GM21360 (cell line): ENCODE data around the gene BCAS3.
"Not testable (repeated sequence)": the region's sequence is repeated elsewhere in the genome, so short reads cannot be mapped to it uniquely, and the experiment has no call there.

Experiments used
- ATAC-seq: cut with Tn5 transposase; IDR thresholded peaks from one replicate; pipeline ENCODE4 v1.9.1; 2021; ENCODE audit warnings: mild to moderate bottlenecking, moderate library complexity; ENCODE audit not compliant: unreplicated experiment

BCAS3 gene

DNA sequence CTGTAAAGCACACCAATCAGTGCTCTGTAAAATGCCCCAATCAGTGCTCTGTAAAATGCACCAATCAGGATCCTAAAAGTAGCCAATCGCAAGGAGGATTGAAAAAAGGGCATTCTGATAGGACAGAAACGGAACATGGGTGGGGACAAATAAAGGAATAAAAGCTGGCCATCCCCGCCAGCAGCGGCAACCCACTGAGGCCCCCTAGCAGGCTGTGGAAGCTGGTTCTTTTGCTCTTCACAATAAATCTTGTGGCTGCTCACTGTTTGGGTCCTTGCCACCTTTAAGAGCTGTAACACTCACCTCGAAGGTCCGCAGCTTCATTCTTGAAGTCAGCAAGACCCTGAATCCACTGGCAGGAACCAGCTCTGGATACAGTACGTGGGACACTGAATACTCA lies 559.6 kb downstream of the BCAS3 start:
- ATAC-seq, result no peak

- ATAC-seq, result no peak
Observed at GRCh38 chr17:61238455-61238933, 560.8 kb downstream of the BCAS3 start.

DNA sequence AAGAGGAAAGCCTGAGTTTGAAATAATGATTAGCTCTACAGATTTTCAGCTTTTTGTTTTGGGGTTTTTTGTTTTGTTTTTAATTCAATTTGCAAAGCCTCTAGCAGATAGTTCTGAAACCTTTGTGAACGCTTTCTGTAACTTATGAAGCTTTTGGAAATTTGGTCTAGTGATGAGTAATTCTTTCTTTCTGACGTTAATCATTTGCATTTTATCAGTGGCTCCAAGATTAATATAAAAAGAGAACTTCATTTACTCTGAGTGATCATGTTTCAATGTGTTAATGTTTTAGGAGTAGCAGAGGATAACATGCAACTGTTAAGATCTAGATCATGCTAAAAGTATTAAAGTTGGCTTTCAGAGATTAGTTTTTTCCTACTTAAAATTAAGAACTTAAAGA lies 561.7 kb downstream of the BCAS3 start:
- ATAC-seq, result no peak

- ATAC-seq, result no peak
Observed at GRCh38 chr17:61239953-61240352, 562.3 kb downstream of the BCAS3 start.

GRCh38 chr17:61240851-61241468 lies 563.3 kb downstream of the BCAS3 start:
- no peak for ATAC-seq

GRCh38 chr17:61244988-61245387 lies 567.3 kb downstream of the BCAS3 start:
- not testable (repeated sequence) for ATAC-seq

DNA sequence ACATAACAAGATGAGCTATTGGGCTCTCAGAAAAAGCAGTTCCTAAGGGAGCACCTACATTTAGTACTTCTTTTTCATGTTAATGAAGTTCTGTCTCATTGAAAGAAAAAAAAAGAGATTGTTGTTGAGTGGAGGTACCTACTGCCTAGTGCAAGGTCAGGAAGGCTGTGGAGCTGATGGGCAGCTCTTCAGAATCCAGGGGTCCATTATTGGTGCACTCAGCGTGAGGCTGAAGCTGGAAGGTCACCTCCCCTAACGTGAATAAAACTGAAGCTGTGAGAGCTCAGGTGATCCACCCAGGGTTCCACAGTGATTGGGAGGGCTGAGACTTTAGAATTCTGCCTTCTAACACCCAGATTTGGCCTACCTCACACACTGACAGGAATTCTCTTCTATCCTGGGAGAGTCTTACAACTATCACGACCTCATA lies 568.1 kb downstream of the BCAS3 start:
- ATAC-seq, result no peak

DNA sequence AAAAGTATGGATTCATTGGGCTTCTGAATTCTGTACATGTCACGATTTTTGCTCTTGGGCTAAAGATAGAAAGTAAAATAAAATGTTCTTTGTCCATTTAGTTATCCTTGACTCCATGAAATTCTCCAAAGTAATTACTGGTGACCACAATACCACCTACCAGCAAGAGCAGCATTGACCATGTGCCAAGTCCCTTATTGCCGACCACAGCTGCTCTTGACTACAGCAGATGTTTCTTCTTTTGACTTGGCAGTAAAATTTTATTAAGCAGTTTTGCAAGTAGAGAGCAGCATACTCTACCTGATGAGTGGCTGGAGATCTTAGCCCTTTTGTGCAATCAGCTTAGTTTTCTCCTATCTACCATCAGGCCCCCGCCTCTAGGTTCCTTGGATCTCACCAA lies 569.8 kb downstream of the BCAS3 start:
- ATAC-seq, result no peak

DNA sequence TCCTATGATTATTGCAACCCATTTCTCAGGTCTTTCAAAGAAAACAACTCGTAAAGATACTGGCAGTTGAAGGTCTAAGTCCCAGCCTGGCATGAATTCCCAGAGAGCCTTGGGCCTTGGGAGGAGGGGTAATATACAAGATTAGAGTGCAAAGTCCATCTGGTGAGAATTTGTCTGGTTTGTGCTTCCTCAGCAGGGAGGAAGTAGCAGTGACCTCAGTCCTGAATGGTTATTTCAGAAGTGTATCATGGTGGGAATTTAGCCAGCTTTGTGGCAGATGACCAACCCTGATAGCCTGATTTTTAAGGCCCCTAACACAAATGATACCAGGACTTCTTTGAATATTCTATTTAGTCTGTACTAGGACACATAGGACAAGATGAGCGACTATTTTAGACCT lies 570.7 kb downstream of the BCAS3 start:
- ATAC-seq, result no peak

- no peak for ATAC-seq
Observed at GRCh38 chr17:61249649-61250299, 572.1 kb downstream of the BCAS3 start.

DNA sequence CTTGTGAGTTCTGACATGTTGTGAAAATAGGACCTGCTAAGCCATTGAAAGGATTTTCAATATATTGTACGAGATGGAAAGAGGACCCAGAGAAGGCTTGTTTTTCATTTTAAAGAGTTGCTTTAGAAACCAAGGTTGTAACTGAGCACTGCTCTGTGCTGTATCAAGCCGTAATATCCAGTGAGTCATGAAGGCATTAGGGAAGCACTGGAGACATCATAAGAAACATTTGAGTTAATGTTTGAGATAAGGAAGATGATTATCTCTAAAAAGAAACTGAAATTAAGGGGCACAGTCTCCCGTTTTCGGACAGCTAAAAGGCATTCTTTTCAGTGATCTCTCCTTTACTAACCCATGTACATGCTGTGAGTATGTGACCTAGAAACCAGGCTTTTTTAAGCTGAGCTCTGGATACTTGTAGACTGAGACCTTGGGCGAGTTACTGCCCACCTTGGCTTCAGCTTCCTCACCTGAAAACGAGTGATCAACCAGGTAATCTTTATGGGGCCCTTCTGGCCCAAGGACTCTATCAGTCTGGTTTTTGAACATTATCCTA lies 572.8 kb downstream of the BCAS3 start:
- ATAC-seq, result no peak

DNA sequence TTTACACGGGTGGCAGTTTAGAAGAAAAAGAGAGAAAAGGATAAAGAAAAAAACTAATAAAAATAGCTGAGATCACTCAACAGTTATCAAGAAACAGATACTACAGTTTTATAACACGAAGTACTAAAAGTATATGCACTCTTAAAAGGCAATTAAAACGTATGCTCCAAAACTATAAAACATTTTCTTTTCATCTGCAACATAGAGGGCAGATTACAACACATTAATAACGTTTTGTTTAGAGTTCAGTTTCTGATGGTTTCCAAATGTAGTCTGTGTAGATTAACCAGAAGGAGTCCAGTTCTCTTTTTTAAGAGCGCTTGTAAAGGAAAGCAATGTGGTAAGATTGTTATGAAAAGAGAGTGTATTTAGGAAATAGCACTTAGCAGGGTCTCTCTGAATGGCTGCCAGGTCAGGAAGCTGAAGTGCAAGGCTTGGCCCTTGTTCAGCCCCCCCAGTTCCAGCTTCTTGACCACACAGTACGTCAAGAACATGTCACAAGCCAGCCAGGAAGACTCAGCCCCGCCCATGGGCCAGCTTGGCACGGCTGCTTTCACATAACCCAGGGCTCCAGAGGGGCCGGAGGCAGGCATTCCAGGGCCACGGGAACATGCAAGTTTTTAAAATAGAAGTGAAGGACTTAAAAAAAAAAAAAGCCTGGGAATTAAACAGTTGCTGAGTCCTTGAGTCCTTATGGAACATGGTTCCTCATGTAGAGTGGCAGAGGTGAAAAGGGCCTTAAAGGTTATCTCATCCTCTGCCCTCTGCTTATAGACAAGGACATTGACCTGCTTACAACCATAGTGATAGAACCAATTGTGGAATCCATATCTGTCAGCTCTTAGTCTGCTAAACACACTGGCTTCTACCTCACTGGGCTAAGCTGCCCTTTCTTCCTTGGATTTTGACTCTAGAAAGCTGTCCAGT lies 574.6 kb downstream of the BCAS3 start:
- ATAC-seq, result no peak

GRCh38 chr17:61253362-61253761 lies 575.7 kb downstream of the BCAS3 start:
- no peak for ATAC-seq

DNA sequence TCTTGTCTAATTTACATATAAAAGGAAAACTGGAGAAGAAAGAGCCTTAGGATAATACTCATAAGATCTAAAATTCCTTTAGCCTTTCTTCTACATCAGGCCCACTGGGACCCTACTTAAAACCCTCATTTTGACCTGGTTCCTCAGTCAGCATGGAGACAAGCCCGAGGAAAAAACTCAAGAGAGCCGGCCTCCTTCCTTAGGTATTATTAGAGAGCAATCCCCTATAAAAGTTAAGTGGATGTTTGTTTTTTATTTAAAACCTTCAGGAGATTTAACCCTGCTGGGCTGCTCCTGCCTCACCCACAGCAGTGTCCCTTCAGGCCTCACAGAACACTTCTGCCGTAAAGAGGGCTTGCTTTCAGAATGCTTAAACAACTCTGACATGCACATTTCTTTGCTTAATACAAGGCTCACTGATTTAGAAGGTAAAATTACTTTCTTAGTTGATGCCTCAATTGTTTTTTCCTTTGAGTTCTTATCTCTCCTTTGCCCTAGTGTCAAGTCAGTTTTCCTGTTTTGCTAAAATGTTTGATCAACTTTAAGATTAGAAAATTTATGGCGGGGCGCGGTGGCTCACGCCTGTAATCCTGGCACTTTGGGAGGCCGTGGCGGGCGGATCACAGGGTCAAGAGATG lies 576.4 kb downstream of the BCAS3 start:
- ATAC-seq, result no peak

- no peak for ATAC-seq
Observed at GRCh38 chr17:61254904-61255303, 577.3 kb downstream of the BCAS3 start.

GRCh38 chr17:61255647-61256046 lies 578.0 kb downstream of the BCAS3 start:
- no peak for ATAC-seq

DNA sequence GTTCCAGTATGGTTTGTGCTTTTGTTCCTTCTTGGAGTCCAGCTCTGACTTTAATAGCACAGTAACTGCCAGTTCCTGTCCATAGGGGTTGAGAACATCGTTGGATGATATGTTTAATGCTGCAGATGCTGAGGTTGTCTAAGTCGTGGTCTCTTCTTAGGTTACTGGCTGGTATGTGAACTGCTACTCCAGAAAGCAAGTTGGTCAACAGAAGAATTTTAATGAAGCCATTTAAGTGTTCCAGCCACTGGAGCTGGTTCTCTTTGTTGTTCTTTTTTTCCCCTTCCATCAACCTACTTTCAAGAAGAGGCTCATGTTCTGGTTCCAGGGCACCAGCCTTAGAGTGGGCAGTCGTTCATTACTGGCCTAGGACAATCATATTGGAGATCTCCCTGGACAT lies 581.7 kb downstream of the BCAS3 start:
- no peak for ATAC-seq

- ATAC-seq, result no peak
Observed at GRCh38 chr17:61260071-61260797, 582.6 kb downstream of the BCAS3 start.

DNA sequence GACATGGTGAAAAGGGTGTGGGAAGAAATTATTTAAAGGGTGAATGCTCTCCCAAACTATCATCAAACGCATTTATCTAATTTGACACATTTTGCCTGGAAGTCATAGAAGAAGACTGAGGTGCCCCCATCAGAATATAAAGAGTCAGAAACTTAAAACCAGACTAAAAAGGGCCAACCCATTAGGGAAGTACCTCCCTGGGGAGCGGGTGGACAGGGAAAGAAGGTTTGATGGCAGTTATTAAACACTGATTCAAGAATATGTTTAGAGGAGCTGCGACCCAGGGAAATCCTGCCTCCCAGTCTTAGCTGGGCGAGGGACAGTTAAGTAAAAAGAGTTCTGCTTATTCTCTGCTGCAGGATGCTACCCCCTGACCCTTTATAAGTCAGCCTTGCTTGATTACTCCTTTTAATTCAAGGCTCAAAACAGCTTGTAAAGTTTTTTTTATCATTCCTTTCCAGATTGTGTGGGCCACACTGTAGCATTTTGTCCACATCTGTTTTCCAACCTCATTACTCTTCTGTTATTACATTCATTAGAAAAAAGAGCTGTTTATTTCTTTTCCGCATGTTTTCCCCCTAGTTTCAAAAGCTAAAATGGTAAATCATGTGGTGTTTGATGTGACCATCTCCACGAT lies 583.5 kb downstream of the BCAS3 start:
- no peak for ATAC-seq

- ATAC-seq, result no peak
Observed at GRCh38 chr17:61265397-61265796, 587.7 kb downstream of the BCAS3 start.
